Ishikawa (cell line): ENCODE data around the gene PLPP4.

Experiments used
- EGR1 ChIP-seq: IDR thresholded peaks from 2 replicates; pipeline ENCODE4 v1.6.1; 2012
- NFIC ChIP-seq: IDR thresholded peaks from 2 replicates; pipeline ENCODE4 v1.6.1; 2012
- TCF12 ChIP-seq: IDR thresholded peaks from 2 replicates; pipeline ENCODE4 v1.6.1; 2012; ENCODE audit warnings: low read depth
- TEAD4 ChIP-seq: IDR thresholded peaks from 2 replicates; pipeline ENCODE4 v1.6.1; 2012
- YY1 ChIP-seq: IDR thresholded peaks from 2 replicates; pipeline ENCODE4 v1.6.1; 2012; ENCODE audit warnings: low read depth

DNA sequence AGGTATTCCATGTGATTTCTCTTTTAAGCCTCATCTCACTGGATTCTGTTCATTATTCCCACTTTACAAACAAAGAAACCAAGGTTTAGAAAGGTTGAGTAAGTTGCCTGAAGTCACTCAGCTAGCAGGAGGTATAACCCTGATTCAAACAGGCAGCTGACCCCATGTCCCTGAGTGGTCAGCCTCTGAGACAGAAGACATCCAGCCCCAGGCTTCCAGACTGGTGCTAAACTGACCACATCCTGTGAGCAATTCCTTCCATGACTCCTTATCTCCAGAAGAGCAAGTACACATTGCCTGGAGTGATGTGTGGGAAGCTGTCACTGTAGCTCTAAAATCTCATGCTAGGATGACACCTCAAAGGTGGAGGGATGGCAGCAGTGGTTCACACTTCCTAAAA is 3.7 kb downstream of the PLPP4 start:
- TF ChIP-seq TEAD4 (no peak), EGR1 (no peak), YY1 (no peak), TCF12 (no peak), NFIC (no peak)
